HepG2 (cell line): ENCODE results near the gene SYNE2. TPM values are rescaled to one million over a fixed set of nuclear protein-coding genes. Genes with fewer than 3 reads are reported as not detected.

ENCODE experiments used
- ATAC-seq: fragments of 200-7000 bp; cut with Tn5 transposase; 3 replicates; pipeline ENCODE4 v1.9.1; 2020; ENCODE audit warnings: mild to moderate bottlenecking, moderate library complexity
- BruUV-seq: library from RNA; stranded (reverse); fragments of 400-500 nt; replicated peaks from 2 replicates; lab custom pipeline; 2021; lab: Mats Ljungman, UMichigan
- CTCF ChIA-PET: fragments of 300-600 bp; formaldehyde crosslinking; extraction: SDS; loops from one replicate; lab custom pipeline; 2021; ENCODE audit warnings: low total read pairs, inconsistent platforms, low intra/inter-chr PET ratio; lab: Yijun Ruan, JAX
- POLR2A ChIA-PET: fragments of 350-600 bp; sonication (Branson Sonifier 250); formaldehyde crosslinking; loops from one replicate; lab custom pipeline; 2020; ENCODE audit warnings: antibody characterized with exemption, inconsistent platforms; lab: Yijun Ruan, JAX
- DNase-seq: peaks from one replicate; pipeline ENCODE4 v3.0.0-alpha.2; 2015; ENCODE audit warnings: low spot score
- FAIRE-seq: peaks from 3 replicates; lab custom pipeline; 2011; peaks lifted over from hg19 to GRCh38; lab: Jason Lieb, UNC
- H2AFZ ChIP-seq: one replicate; pipeline ENCODE4 v1.6.1; 2011; ENCODE audit warnings: low read length, inconsistent platforms
- H3K27ac ChIP-seq: fragments of 300-600 bp; 3 replicates; pipeline ENCODE4 v1.8.0; 2011; ENCODE audit warnings: mixed run types, mild to moderate bottlenecking, mixed read lengths, low read length, inconsistent platforms; ENCODE audit not compliant: insufficient read depth; ENCODE audit errors: extremely low read length
- H3K27me3 ChIP-seq, 2 experiments: fragments of 200-600 bp in 1 of 2; 2 replicates in 1 of 2; 3 replicates in 1 of 2; pipeline versions ENCODE4 v1.6.0 to v1.8.0; 2011; ENCODE audit warnings: low read length in 2 of 2, mild to moderate bottlenecking in 2 of 2, moderate library complexity in 2 of 2, inconsistent platforms in 1 of 2; ENCODE audit not compliant: insufficient read depth in 2 of 2, control insufficient read depth in 1 of 2
- H3K36me3 ChIP-seq, 2 experiments: fragments of 200-600 bp in 1 of 2; replicated peaks in 1 of 2; 2 replicates in 1 of 2; 3 replicates in 1 of 2; pipeline versions ENCODE4 v1.5.1 to v1.8.0; 2011; ENCODE audit warnings: low read length in 2 of 2, inconsistent platforms in 1 of 2; ENCODE audit not compliant: insufficient read depth in 2 of 2, control insufficient read depth in 1 of 2
- H3K4me1 ChIP-seq: 2 replicates; pipeline ENCODE4 v1.5.1; 2012; ENCODE audit warnings: low read length, inconsistent platforms; ENCODE audit not compliant: insufficient read depth
- H3K4me2 ChIP-seq: 2 replicates; pipeline ENCODE4 v1.6.0; 2011; ENCODE audit warnings: low read depth, low read length, inconsistent platforms
- H3K4me3 ChIP-seq, 3 experiments: fragments of 200-600 bp in 1 of 3; sonication (generic), shearing (Covaris generic) in 1 of 3; replicated peaks in 1 of 3; 2 replicates each; pipeline ENCODE4 v1.5.1; 2011 to 2016; ENCODE audit warnings: low read length in 3 of 3, inconsistent platforms in 2 of 3, low read depth in 2 of 3, mild to moderate bottlenecking in 2 of 3, control low read depth in 1 of 3, mixed read lengths in 1 of 3; ENCODE audit not compliant: insufficient read depth in 1 of 3
- H3K79me2 ChIP-seq: one replicate; pipeline ENCODE4 v1.6.1; 2011; ENCODE audit warnings: low read length, inconsistent platforms; ENCODE audit not compliant: insufficient read depth
- H3K9ac ChIP-seq: 2 replicates; pipeline ENCODE4 v1.6.0; 2011; ENCODE audit warnings: mild to moderate bottlenecking, low read depth, low read length, inconsistent platforms; ENCODE audit not compliant: insufficient read depth
- H3K9me3 ChIP-seq: 2 replicates; pipeline ENCODE4 v1.5.1; 2012; ENCODE audit warnings: mild to moderate bottlenecking, low read length
- H4K20me1 ChIP-seq: 2 replicates; pipeline ENCODE4 v1.6.0; 2011; ENCODE audit warnings: inconsistent platforms, mild to moderate bottlenecking, low read length, moderate library complexity; ENCODE audit not compliant: insufficient read depth
- ATF1 ChIP-seq: IDR thresholded peaks from 2 replicates; pipeline ENCODE4 v1.6.1; 2016; ENCODE audit warnings: mild to moderate bottlenecking, control low read depth
- CSRNP1 ChIP-seq: sonication (generic); formaldehyde crosslinking; IDR thresholded peaks from 2 replicates; pipeline ENCODE4 v1.8.1; 2023; ENCODE audit warnings: mild to moderate bottlenecking, missing genetic modification reagents
- EHMT2 ChIP-seq: fragments of 200-600 bp; sonication (generic); IDR thresholded peaks from 2 replicates; pipeline ENCODE4 v1.7.0; 2017; ENCODE audit warnings: antibody characterized with exemption, low read depth, low read length, borderline replicate concordance
- ELF3 ChIP-seq: IDR thresholded peaks from 2 replicates; pipeline ENCODE4 v1.6.1; 2016; ENCODE audit warnings: missing genetic modification reagents, missing compliant biosample characterization
- ESRRA ChIP-seq: sonication (generic); formaldehyde crosslinking; IDR thresholded peaks from 2 replicates; pipeline ENCODE4 v1.5.1; 2020; ENCODE audit warnings: mild to moderate bottlenecking, low read depth, missing genetic modification reagents
- MIXL1 ChIP-seq: IDR thresholded peaks from 2 replicates; pipeline ENCODE4 v1.6.1; 2016
- POGK ChIP-seq: sonication (generic); formaldehyde crosslinking; conservative IDR thresholded peaks from 2 replicates; pipeline ENCODE4 v1.8.0; 2022; ENCODE audit warnings: mild to moderate bottlenecking, moderate library complexity, missing genetic modification reagents
- POLR2A ChIP-seq, 2 experiments: IDR thresholded peaks; 2 replicates each; pipeline ENCODE4 v1.6.1; 2011; ENCODE audit warnings: low read depth in 2 of 2, low read length in 2 of 2, mild to moderate bottlenecking in 1 of 2, moderate library complexity in 1 of 2; ENCODE audit not compliant: insufficient read depth in 1 of 2
- PRDM10 ChIP-seq: sonication (generic); formaldehyde crosslinking; IDR thresholded peaks from 2 replicates; pipeline ENCODE4 v1.4.0; 2020; ENCODE audit warnings: low read depth, missing genetic modification reagents
- PRDM4 ChIP-seq: sonication (generic); formaldehyde crosslinking; IDR thresholded peaks from 2 replicates; pipeline ENCODE4 v1.9.0; 2021; ENCODE audit warnings: missing genetic modification reagents, borderline replicate concordance
- ZC3H13 ChIP-seq: sonication (generic); formaldehyde crosslinking; IDR thresholded peaks from 2 replicates; pipeline ENCODE4 v1.8.1; 2023; ENCODE audit warnings: mild to moderate bottlenecking, missing genetic modification reagents, moderate library complexity
- ZNF205 ChIP-seq: IDR thresholded peaks from 2 replicates; pipeline ENCODE4 v1.6.1; 2018; ENCODE audit warnings: missing biosample characterization, missing genetic modification reagents
- ZNF543 ChIP-seq: sonication (generic); formaldehyde crosslinking; IDR thresholded peaks from 2 replicates; pipeline ENCODE4 v1.4.0; 2020; ENCODE audit warnings: mild to moderate bottlenecking, missing genetic modification reagents
- in situ Hi-C: cut with HindIII; loops from 2 replicates; pipeline ENCODE4 v1.10.0; 2017; ENCODE audit warnings: low pct_unique_long_range_greater_than_20kb; ENCODE audit not compliant: extremely low pct_ligation_motif_present
- intact Hi-C: fragments of 100-400 bp; cut with micrococcal nuclease; formaldehyde crosslinking; loops from one replicate; pipeline ENCODE4 v1.10.0; 2022; ENCODE audit not compliant: unreplicated experiment
- polyA plus RNA-seq, 8 experiments: library from polyadenylated mRNA; depleted of rRNA in 3 of 8; stranded (reverse) in 7 of 8; unstranded in 1 of 8; fragments of >200 nt; fragmentation: Illumina TruSeq in 4 of 8; extraction: Trizol in 4 of 8; gene quantifications; 2 replicates each; pipeline versions ENCODE4 v1.2.1 to v1.2.3, GENCODE V29; 2011 to 2016; ENCODE audit warnings: low read depth in 4 of 8, missing spikeins in 1 of 8, mixed read lengths in 1 of 8; ENCODE audit not compliant: insufficient read depth in 1 of 8
- total RNA-seq, 5 experiments: library from RNA; depleted of rRNA; stranded (reverse); fragments of >200 nt; fragmentation: Illumina TruSeq; extraction: Trizol; gene quantifications; 2 replicates each; pipeline ENCODE4 v1.2.3, GENCODE V29; 2016; ENCODE audit warnings: low read depth in 1 of 5

Gene SYNE2
- total and polyA plus RNA-seq, 2 of the 13 experiments (the other 11 are each of a cell fraction or from before 2014, with no cell fraction given) = 6.2 to 13.3 TPM

- TF ChIP-seq PRDM4 (CRISPR knock-in tag) (no peak), POLR2A (IDR thresholded peaks at IDR 0.05; ENCODE audit: insufficient read depth in 1 of 2, low read depth in 2 of 2, low read length in 2 of 2) (no peak), PRDM10 (no peak), ESRRA (no peak), ELF3 (no peak)
These were observed 230.0 kb downstream of the SYNE2 start (continued) for GRCh38 chr14:64082837-64083236.

- ATAC-seq (no peak), FAIRE-seq (no peak), DNase-seq (no peak)
- in situ Hi-C loops = no loop called here
- Histone ChIP-seq H3K4me3 (no peak overlapping the region), H3K27me3 (no peaks in the 10 kb centered on the region), H4K20me1 (no peaks in the 10 kb centered on the region), H3K9ac (no peak overlapping the region), H3K4me2 (no peak overlapping the region), H3K79me2 (no peaks in the 10 kb centered on the region), H3K4me1 (no peaks in the 10 kb centered on the region), H2AFZ (no peak overlapping the region), H3K36me3 (no peaks in the 10 kb centered on the region), H3K9me3 (no peaks in the 10 kb centered on the region), H3K27ac (no peak overlapping the region)
- POLR2A ChIA-PET = no interaction called here
- BruUV-seq = no TSS peak
- intact Hi-C loops = no loop called here
- CTCF ChIA-PET = no interaction called here
- TF ChIP-seq EHMT2 (no peak), ATF1 (CRISPR knock-in tag) (no peak), ZNF205 (CRISPR knock-in tag) (no peak), MIXL1 (CRISPR knock-in tag) (no peak), ZNF543 (CRISPR knock-in tag) (no peak), CSRNP1 (CRISPR knock-in tag) (no peak), ZC3H13 (CRISPR knock-in tag) (no peak), POGK (no peak)
These were observed 235.8 kb downstream of the SYNE2 start for GRCh38 chr14:64088647-64088964.
